ENCODE data around the gene KCNMB2.

KCNMB2 gene

DNA sequence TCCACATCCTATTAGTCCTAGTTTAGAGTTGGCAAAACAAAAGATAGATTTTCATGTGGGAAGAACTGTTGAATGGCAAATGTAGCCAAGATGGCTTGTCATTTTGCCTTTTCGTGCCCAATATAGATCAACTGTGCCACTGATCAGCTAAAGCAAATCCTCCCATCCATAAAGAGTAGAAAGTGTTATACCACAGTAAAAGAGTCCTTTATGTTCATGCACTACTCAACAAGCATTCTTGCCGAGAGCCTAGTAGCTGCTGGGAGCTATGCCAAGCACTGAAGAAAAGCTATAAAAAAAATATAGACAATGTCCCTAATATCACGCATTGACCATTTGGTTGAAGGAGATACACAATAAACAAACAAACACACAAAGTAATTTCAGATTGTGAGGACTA is 225.2 kb downstream of the KCNMB2 start:
- H2BK15ac ChIP-seq (ENCODE audit: low read length): no peak overlapping the region
- H3K27ac ChIP-seq (replicated peaks; ENCODE audit: low read length): no peak overlapping the region
- no peak overlapping the region for H3K14ac ChIP-seq (ENCODE audit: low read length)
- no peak overlapping the region for H2AFZ ChIP-seq (ENCODE audit: low read length)
- no peak overlapping the region for H3K18ac ChIP-seq (ENCODE audit: low read length)
- H3K4ac ChIP-seq (ENCODE audit: low read length): no peak overlapping the region
- no peak overlapping the region for H2BK5ac ChIP-seq (ENCODE audit: low read length)
- H3K9me3 ChIP-seq (replicated peaks in 1 of 2; ENCODE audit: control insufficient read depth in 2 of 2, insufficient read depth in 1 of 2, low read depth in 1 of 2, low read length in 2 of 2): no peaks in the 10 kb centered on the region
- no peaks in the 10 kb centered on the region for H3K79me1 ChIP-seq (ENCODE audit: low read depth, low read length)
- H3K23ac ChIP-seq (ENCODE audit: low read depth, low read length, poor library complexity): no peak overlapping the region
- no peaks in the 10 kb centered on the region for H3K4me1 ChIP-seq (ENCODE audit: control insufficient read depth in 2 of 2, insufficient read depth in 1 of 2, low read depth in 1 of 2, low read length in 2 of 2)
- H4K91ac ChIP-seq (ENCODE audit: low read depth, low read length, poor library complexity): no peak overlapping the region
- H2BK12ac ChIP-seq (ENCODE audit: low read length): no peak overlapping the region
- H3K9ac ChIP-seq (ENCODE audit: low read depth, low read length, poor library complexity): no peak overlapping the region
- H2AK5ac ChIP-seq (ENCODE audit: low read depth, low read length): no peak overlapping the region
- no peak overlapping the region for H3K4me3 ChIP-seq (ENCODE audit: low read length in 2 of 2)
- DNase-seq (ENCODE audit: low spot score): no peak
- no peaks in the 10 kb centered on the region for H3K27me3 ChIP-seq (ENCODE audit: control insufficient read depth in 3 of 3, insufficient read depth in 3 of 3, low read depth in 1 of 3, low read length in 3 of 3)
- H2BK120ac ChIP-seq (ENCODE audit: low read depth, low read length): no peak overlapping the region
- H3K36me3 ChIP-seq (replicated peaks in 1 of 2; ENCODE audit: control insufficient read depth in 2 of 2, insufficient read depth in 2 of 2, low read length in 2 of 2): no peaks in the 10 kb centered on the region
- WGBS, 2 donors (ENCODE audit: extremely low coverage in 2 of 2, insufficient read length in 2 of 2, insufficient replicate concordance in 1 of 2): no CpG with 5 or more reads among the region's 3 CpGs
- H4K8ac ChIP-seq (ENCODE audit: low read depth, low read length): no peak overlapping the region
- no peak overlapping the region for H3K4me2 ChIP-seq (ENCODE audit: insufficient read depth, low read length, poor library complexity, severe bottlenecking)

DNA sequence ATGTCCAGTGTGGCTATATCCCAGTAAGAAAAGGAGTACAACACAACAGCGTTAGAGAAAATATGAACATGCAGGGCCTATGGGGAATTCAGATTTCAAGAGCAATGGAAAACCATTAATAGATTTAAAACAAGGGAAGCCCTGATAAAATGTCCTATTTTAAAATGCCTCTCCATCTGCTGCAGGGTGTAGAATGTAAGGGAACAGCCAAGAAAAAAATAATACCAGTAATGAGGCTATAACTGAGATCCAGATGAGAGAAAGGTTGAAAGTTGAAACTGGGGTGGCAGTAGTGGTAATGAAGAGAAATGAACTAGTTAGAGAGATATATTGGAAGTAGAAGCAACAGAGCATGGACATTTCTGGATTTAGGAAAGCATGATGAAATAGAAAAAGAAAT is 226.1 kb downstream of the KCNMB2 start:
- no peak overlapping the region for H2BK120ac ChIP-seq (ENCODE audit: low read depth, low read length)
- H3K23ac ChIP-seq (ENCODE audit: low read depth, low read length, poor library complexity): no peak overlapping the region
- H2AFZ ChIP-seq (ENCODE audit: low read length): no peak overlapping the region
- H2AK5ac ChIP-seq (ENCODE audit: low read depth, low read length): no peak overlapping the region
- H4K91ac ChIP-seq (ENCODE audit: low read depth, low read length, poor library complexity): no peak overlapping the region
- H3K14ac ChIP-seq (ENCODE audit: low read length): no peak overlapping the region
- H3K4me1 ChIP-seq (ENCODE audit: control insufficient read depth in 2 of 2, insufficient read depth in 1 of 2, low read depth in 1 of 2, low read length in 2 of 2): no peaks in the 10 kb centered on the region
- H3K27me3 ChIP-seq (ENCODE audit: control insufficient read depth in 3 of 3, insufficient read depth in 3 of 3, low read depth in 1 of 3, low read length in 3 of 3): no peaks in the 10 kb centered on the region
- no peak overlapping the region for H4K8ac ChIP-seq (ENCODE audit: low read depth, low read length)
- H3K4me2 ChIP-seq (ENCODE audit: insufficient read depth, low read length, poor library complexity, severe bottlenecking): no peak overlapping the region
- no peaks in the 10 kb centered on the region for H3K79me1 ChIP-seq (ENCODE audit: low read depth, low read length)
- no peak overlapping the region for H2BK15ac ChIP-seq (ENCODE audit: low read length)
- no peak overlapping the region for H2BK12ac ChIP-seq (ENCODE audit: low read length)
- no peak overlapping the region for H3K27ac ChIP-seq (replicated peaks; ENCODE audit: low read length)
- no peak overlapping the region for H3K4ac ChIP-seq (ENCODE audit: low read length)
- DNase-seq (ENCODE audit: low spot score): no peak
- no peak overlapping the region for H3K9ac ChIP-seq (ENCODE audit: low read depth, low read length, poor library complexity)
- no peaks in the 10 kb centered on the region for H3K36me3 ChIP-seq (replicated peaks in 1 of 2; ENCODE audit: control insufficient read depth in 2 of 2, insufficient read depth in 2 of 2, low read length in 2 of 2)
- H3K18ac ChIP-seq (ENCODE audit: low read length): no peak overlapping the region
- H3K4me3 ChIP-seq (ENCODE audit: low read length in 2 of 2): no peak overlapping the region
- no peaks in the 10 kb centered on the region for H3K9me3 ChIP-seq (replicated peaks in 1 of 2; ENCODE audit: control insufficient read depth in 2 of 2, insufficient read depth in 1 of 2, low read depth in 1 of 2, low read length in 2 of 2)
- WGBS, 2 donors (ENCODE audit: extremely low coverage in 2 of 2, insufficient read length in 2 of 2, insufficient replicate concordance in 1 of 2): no CpG with 5 or more reads among the region's 1 CpG
- H2BK5ac ChIP-seq (ENCODE audit: low read length): no peak overlapping the region

DNA sequence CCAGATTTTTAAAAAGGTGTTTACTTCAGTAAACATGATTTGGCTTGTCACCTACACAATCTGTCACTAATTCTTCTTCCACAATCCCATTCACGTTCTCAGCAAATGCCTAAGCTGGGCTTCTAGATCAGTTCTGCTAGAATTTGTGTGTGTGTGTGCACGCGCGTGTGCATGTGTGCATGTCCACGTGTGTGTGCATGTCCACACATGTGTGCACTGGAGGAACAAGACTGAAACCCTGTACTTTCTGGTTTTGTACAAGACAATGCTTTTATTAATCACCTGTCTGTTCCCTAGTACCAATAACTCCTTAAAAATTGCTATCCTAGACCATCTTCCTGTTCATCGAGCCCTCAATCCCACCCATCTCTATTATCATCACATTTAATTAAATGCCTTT is 229.2 kb downstream of the KCNMB2 start:
- Histone ChIP-seq H3K27ac (replicated peaks; ENCODE audit: low read length) (no peak overlapping the region), H3K4me2 (ENCODE audit: insufficient read depth, low read length, poor library complexity, severe bottlenecking) (no peak overlapping the region), H3K9me3 (replicated peaks in 1 of 2; ENCODE audit: control insufficient read depth in 2 of 2, insufficient read depth in 1 of 2, low read depth in 1 of 2, low read length in 2 of 2) (peaks cover 0 to 2% of the 10 kb centered on the region in 2 donors), H2BK5ac (ENCODE audit: low read length) (no peak overlapping the region), H2AK5ac (ENCODE audit: low read depth, low read length) (no peak overlapping the region), H4K91ac (ENCODE audit: low read depth, low read length, poor library complexity) (no peak overlapping the region), H3K4me1 (ENCODE audit: control insufficient read depth in 2 of 2, insufficient read depth in 1 of 2, low read depth in 1 of 2, low read length in 2 of 2) (no peaks in the 10 kb centered on the region), H3K18ac (ENCODE audit: low read length) (no peak overlapping the region), H3K14ac (ENCODE audit: low read length) (no peak overlapping the region), H3K4ac (ENCODE audit: low read length) (no peak overlapping the region), H3K23ac (ENCODE audit: low read depth, low read length, poor library complexity) (no peak overlapping the region), H4K8ac (ENCODE audit: low read depth, low read length) (no peak overlapping the region), H3K4me3 (ENCODE audit: low read length in 2 of 2) (no peak overlapping the region), H3K36me3 (replicated peaks in 1 of 2; ENCODE audit: control insufficient read depth in 2 of 2, insufficient read depth in 2 of 2, low read length in 2 of 2) (no peaks in the 10 kb centered on the region), H2AFZ (ENCODE audit: low read length) (no peak overlapping the region), H3K27me3 (ENCODE audit: control insufficient read depth in 3 of 3, insufficient read depth in 3 of 3, low read depth in 1 of 3, low read length in 3 of 3) (no peaks in the 10 kb centered on the region), H2BK12ac (ENCODE audit: low read length) (no peak overlapping the region), H3K79me1 (ENCODE audit: low read depth, low read length) (no peaks in the 10 kb centered on the region), H3K9ac (ENCODE audit: low read depth, low read length, poor library complexity) (no peak overlapping the region), H2BK120ac (ENCODE audit: low read depth, low read length) (no peak overlapping the region), H2BK15ac (ENCODE audit: low read length) (no peak overlapping the region)
- WGBS, 2 donors (ENCODE audit: extremely low coverage in 2 of 2, insufficient read length in 2 of 2, insufficient replicate concordance in 1 of 2): 100% methylated on average over 1 of the region's 6 CpGs; no CpG with 5 or more reads in 1 of the 2 donors
- DNase-seq (ENCODE audit: low spot score): no peak

DNA sequence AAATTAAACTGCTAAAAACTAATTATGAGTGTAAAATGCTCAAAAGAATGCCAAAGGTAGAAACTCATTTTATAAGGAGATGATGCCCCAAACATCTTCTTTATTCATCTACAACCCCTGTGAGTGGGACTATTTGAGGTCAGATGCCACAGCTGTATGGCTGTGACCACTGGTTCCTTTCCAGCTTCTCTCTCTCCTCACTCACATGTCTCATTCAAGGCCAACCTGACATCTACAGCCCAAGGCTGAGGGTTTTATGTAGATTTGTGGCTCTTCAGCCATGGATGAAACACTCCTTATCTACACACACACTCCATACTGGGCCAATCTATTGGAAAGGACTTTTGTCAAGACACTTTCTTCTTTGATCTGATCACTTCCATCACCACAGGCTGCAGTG is 231.3 kb downstream of the KCNMB2 start:
- Histone ChIP-seq H2BK5ac (ENCODE audit: low read length) (no peak overlapping the region), H3K4ac (ENCODE audit: low read length) (no peak overlapping the region), H2BK12ac (ENCODE audit: low read length) (no peak overlapping the region), H3K4me2 (ENCODE audit: insufficient read depth, low read length, poor library complexity, severe bottlenecking) (no peak overlapping the region), H2AK5ac (ENCODE audit: low read depth, low read length) (no peak overlapping the region), H3K4me3 (ENCODE audit: low read length in 2 of 2) (no peak overlapping the region), H3K9ac (ENCODE audit: low read depth, low read length, poor library complexity) (no peak overlapping the region), H4K8ac (ENCODE audit: low read depth, low read length) (no peak overlapping the region), H2BK15ac (ENCODE audit: low read length) (no peak overlapping the region), H2AFZ (ENCODE audit: low read length) (no peak overlapping the region), H3K9me3 (replicated peaks in 1 of 2; ENCODE audit: control insufficient read depth in 2 of 2, insufficient read depth in 1 of 2, low read depth in 1 of 2, low read length in 2 of 2) (peaks cover 0 to 2% of the 10 kb centered on the region in 2 donors), H3K18ac (ENCODE audit: low read length) (no peak overlapping the region), H3K27me3 (ENCODE audit: control insufficient read depth in 3 of 3, insufficient read depth in 3 of 3, low read depth in 1 of 3, low read length in 3 of 3) (no peaks in the 10 kb centered on the region), H3K4me1 (ENCODE audit: control insufficient read depth in 2 of 2, insufficient read depth in 1 of 2, low read depth in 1 of 2, low read length in 2 of 2) (no peaks in the 10 kb centered on the region), H3K23ac (ENCODE audit: low read depth, low read length, poor library complexity) (no peak overlapping the region), H3K27ac (replicated peaks; ENCODE audit: low read length) (no peak overlapping the region), H2BK120ac (ENCODE audit: low read depth, low read length) (no peak overlapping the region), H3K36me3 (replicated peaks in 1 of 2; ENCODE audit: control insufficient read depth in 2 of 2, insufficient read depth in 2 of 2, low read length in 2 of 2) (no peaks in the 10 kb centered on the region), H3K79me1 (ENCODE audit: low read depth, low read length) (no peaks in the 10 kb centered on the region), H3K14ac (ENCODE audit: low read length) (no peak overlapping the region), H4K91ac (ENCODE audit: low read depth, low read length, poor library complexity) (no peak overlapping the region)
- no peak for DNase-seq (ENCODE audit: low spot score)

Measured in neuronal stem cell (in vitro differentiated cells).